ENCODE data around the gene SPATA18.
A peak's percentile ranks its signal among the peaks of the same experiment; 100 is the strongest.
"Not testable (repeated sequence)": the region's sequence is repeated elsewhere in the genome, so short reads cannot be mapped to it uniquely, and the experiment has no call there.

The SPATA18 gene

GRCh38 chr4:52106660-52107059, 55.6 kb downstream of the SPATA18 start:
- peak; percentile 59 for DNase-seq (ENCODE audit: low read depth)

GRCh38 chr4:52107336-52107735, 56.2 kb downstream of the SPATA18 start:
- DNase-seq (ENCODE audit: low read depth), result no peak

GRCh38 chr4:52107745-52108144, 56.6 kb downstream of the SPATA18 start:
- no peak for DNase-seq (ENCODE audit: low read depth)

GRCh38 chr4:52110171-52110570, 59.1 kb downstream of the SPATA18 start:
- DNase-seq (ENCODE audit: low read depth), result no peak

- DNase-seq (ENCODE audit: low read depth), result peak; percentile 57
Measured at GRCh38 chr4:52111995-52112394, 60.9 kb downstream of the SPATA18 start.

- DNase-seq (ENCODE audit: low read depth), result no peak
Measured at GRCh38 chr4:52112411-52112810, 61.3 kb downstream of the SPATA18 start.

GRCh38 chr4:52116641-52117040, 65.5 kb downstream of the SPATA18 start:
- no peak for DNase-seq (ENCODE audit: low read depth)

GRCh38 chr4:52126226-52126625, 75.1 kb downstream of the SPATA18 start:
- DNase-seq (ENCODE audit: low read depth), result no peak

- peak; percentile 80 for DNase-seq (ENCODE audit: low read depth)
Measured at GRCh38 chr4:52126966-52127365, 75.9 kb downstream of the SPATA18 start.

- DNase-seq (ENCODE audit: low read depth), result no peak
Measured at GRCh38 chr4:52135171-52135570, 84.1 kb downstream of the SPATA18 start.

GRCh38 chr4:52137152-52137551, 86.0 kb downstream of the SPATA18 start:
- not testable (repeated sequence) for DNase-seq (ENCODE audit: low read depth)

- DNase-seq (ENCODE audit: low read depth), result peak; percentile 16
Measured at GRCh38 chr4:52142816-52143215, 91.7 kb downstream of the SPATA18 start.

- DNase-seq (ENCODE audit: low read depth), result no peak
Measured at GRCh38 chr4:52143815-52144214, 92.7 kb downstream of the SPATA18 start.

- DNase-seq (ENCODE audit: low read depth), result no peak
Measured at GRCh38 chr4:52144372-52144771, 93.3 kb downstream of the SPATA18 start.
